ENCODE measurements around the gene OR51E1.

DNA sequence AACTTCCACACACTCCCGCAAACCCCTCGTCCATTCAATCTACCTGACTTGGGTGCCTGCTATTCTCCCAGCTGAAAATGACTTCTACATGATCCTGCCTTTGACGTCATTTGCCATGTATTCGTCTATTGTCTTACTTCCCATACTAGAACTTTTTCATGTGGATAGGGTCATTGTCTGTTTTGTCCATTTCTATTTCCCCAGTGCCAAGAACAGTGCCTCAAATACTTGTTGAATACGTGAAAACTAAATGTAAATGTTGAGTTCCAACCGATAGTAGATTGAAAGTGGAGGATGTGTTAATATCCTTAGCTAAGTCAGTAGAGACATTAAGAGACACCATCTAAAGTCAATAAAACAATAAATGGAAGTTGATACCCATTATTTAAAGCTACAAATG lies 36.7 kb upstream of the OR51E1 start:
- no peak for TF ChIP-seq POLR2A (IDR thresholded peaks at IDR 0.05)
- TF ChIP-seq, protein P1, sequence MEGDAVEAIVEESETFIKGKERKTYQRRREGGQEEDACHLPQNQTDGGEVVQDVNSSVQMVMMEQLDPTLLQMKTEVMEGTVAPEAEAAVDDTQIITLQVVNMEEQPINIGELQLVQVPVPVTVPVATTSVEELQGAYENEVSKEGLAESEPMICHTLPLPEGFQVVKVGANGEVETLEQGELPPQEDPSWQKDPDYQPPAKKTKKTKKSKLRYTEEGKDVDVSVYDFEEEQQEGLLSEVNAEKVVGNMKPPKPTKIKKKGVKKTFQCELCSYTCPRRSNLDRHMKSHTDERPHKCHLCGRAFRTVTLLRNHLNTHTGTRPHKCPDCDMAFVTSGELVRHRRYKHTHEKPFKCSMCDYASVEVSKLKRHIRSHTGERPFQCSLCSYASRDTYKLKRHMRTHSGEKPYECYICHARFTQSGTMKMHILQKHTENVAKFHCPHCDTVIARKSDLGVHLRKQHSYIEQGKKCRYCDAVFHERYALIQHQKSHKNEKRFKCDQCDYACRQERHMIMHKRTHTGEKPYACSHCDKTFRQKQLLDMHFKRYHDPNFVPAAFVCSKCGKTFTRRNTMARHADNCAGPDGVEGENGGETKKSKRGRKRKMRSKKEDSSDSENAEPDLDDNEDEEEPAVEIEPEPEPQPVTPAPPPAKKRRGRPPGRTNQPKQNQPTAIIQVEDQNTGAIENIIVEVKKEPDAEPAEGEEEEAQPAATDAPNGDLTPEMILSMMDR (IDR thresholded peaks at IDR 0.05): no peak

Measured in uterus (tissue), 2 donors.